WTC11 (cell line): Measurements from ENCODE around the gene NT5C1B. TPM values are rescaled to one million over a fixed set of nuclear protein-coding genes. Genes with fewer than 3 reads are reported as not detected.

Experiments
- ATAC-seq: fragments of 200-7000 bp; cut with Tn5 transposase; 2 replicates; pipeline ENCODE4 v1.10.0; 2021; ENCODE audit warnings: mild to moderate bottlenecking, moderate library complexity
- CTCF ChIA-PET: fragments of 300-600 bp; sonication (Branson Sonifier 250); formaldehyde crosslinking; loops from one replicate; lab custom pipeline; 2021; ENCODE audit warnings: antibody characterized with exemption; lab: Charles Lee
- POLR2A ChIA-PET: fragments of 350-600 bp; sonication (Branson Sonifier 250); formaldehyde crosslinking; loops from one replicate; lab custom pipeline; 2021; ENCODE audit warnings: antibody characterized with exemption; lab: Charles Lee
- DNase-seq: peaks from one replicate; pipeline ENCODE4 v3.0.0; 2021; ENCODE audit warnings: low spot score
- H3K27ac Mint-ChIP-seq: 2 replicates; pipeline ENCODE4 v1.8.0; 2021; ENCODE audit warnings: mixed read lengths
- H3K27me3 Mint-ChIP-seq: 2 replicates; pipeline ENCODE4 v1.8.0; 2021; ENCODE audit warnings: low read depth, mild to moderate bottlenecking, moderate library complexity, mixed read lengths
- H3K36me3 Mint-ChIP-seq: 2 replicates; pipeline ENCODE4 v1.8.0; 2021; ENCODE audit warnings: mixed read lengths
- H3K4me1 Mint-ChIP-seq: 2 replicates; pipeline ENCODE4 v1.8.0; 2022; ENCODE audit warnings: mixed read lengths
- H3K4me3 Mint-ChIP-seq: 2 replicates; pipeline ENCODE4 v1.8.0; 2021; ENCODE audit warnings: mild to moderate bottlenecking, moderate library complexity, mixed read lengths
- H3K9me3 Mint-ChIP-seq: 2 replicates; pipeline ENCODE4 v1.8.0; 2021; ENCODE audit warnings: mixed read lengths
- ATF1 ChIP-seq: sonication (generic); formaldehyde crosslinking; IDR thresholded peaks from 2 replicates; pipeline ENCODE4 v1.8.1; 2023; ENCODE audit warnings: mild to moderate bottlenecking, moderate library complexity, missing genetic modification reagents
- HMGA2 ChIP-seq: fragments of 250-450 bp; sonication (Bioruptor Pico); IDR thresholded peaks from 2 replicates; pipeline ENCODE4 v1.4.0; 2021; ENCODE audit warnings: mild to moderate bottlenecking, moderate library complexity
- PREB ChIP-seq: sonication (generic); formaldehyde crosslinking; IDR thresholded peaks from 2 replicates; pipeline ENCODE4 v1.8.1; 2022; ENCODE audit warnings: mild to moderate bottlenecking, missing genetic modification reagents, moderate library complexity, borderline replicate concordance
- RELA ChIP-seq: sonication (generic); formaldehyde crosslinking; IDR thresholded peaks from 2 replicates; pipeline ENCODE4 v1.8.1; 2022; ENCODE audit warnings: missing genetic modification reagents, mild to moderate bottlenecking, borderline replicate concordance
- TEAD4 ChIP-seq: sonication (generic); formaldehyde crosslinking; IDR thresholded peaks from 2 replicates; pipeline ENCODE4 v1.8.0; 2022; ENCODE audit warnings: mild to moderate bottlenecking, missing genetic modification reagents
- ZBTB43 ChIP-seq: sonication (generic); formaldehyde crosslinking; IDR thresholded peaks from 2 replicates; pipeline ENCODE4 v1.8.1; 2023; ENCODE audit warnings: mild to moderate bottlenecking, missing genetic modification reagents
- ZNF121 ChIP-seq: sonication (generic); formaldehyde crosslinking; IDR thresholded peaks from 2 replicates; pipeline ENCODE4 v1.8.0; 2023; ENCODE audit warnings: missing genetic modification reagents
- ZNF232 ChIP-seq: sonication (generic); formaldehyde crosslinking; IDR thresholded peaks from 2 replicates; pipeline ENCODE4 v1.8.0; 2022; ENCODE audit warnings: mild to moderate bottlenecking, missing genetic modification reagents
- total RNA-seq: library from RNA; stranded (reverse); gene quantifications from 3 replicates; pipeline ENCODE4 v1.2.3, GENCODE V29; 2021
- TF ChIP-seq, protein P1 (sequence below): fragments of 250-450 bp; sonication (Bioruptor Pico); IDR thresholded peaks from 2 replicates; pipeline ENCODE4 v1.8.0; 2021; ENCODE audit warnings: mild to moderate bottlenecking
- TF ChIP-seq, protein P2 (sequence below): sonication (generic); formaldehyde crosslinking; IDR thresholded peaks from 2 replicates; pipeline ENCODE4 v1.8.1; 2023; ENCODE audit warnings: mild to moderate bottlenecking, missing genetic modification reagents, moderate library complexity
- TF ChIP-seq, protein P3 (sequence below): fragments of 250-450 bp; sonication (Bioruptor Pico); IDR thresholded peaks from 2 replicates; pipeline ENCODE4 v1.9.0; 2021; ENCODE audit warnings: mild to moderate bottlenecking, borderline replicate concordance
- TF ChIP-seq, protein P4 (sequence below): sonication (generic); formaldehyde crosslinking; IDR thresholded peaks from 2 replicates; pipeline ENCODE4 v1.8.1; 2023; ENCODE audit warnings: mild to moderate bottlenecking, moderate library complexity, missing genetic modification reagents
- TF ChIP-seq, protein P5 (sequence below): fragments of 250-450 bp; sonication (Bioruptor Pico); IDR thresholded peaks from 2 replicates; pipeline ENCODE4 v1.9.0; 2021; ENCODE audit warnings: mild to moderate bottlenecking

NT5C1B gene
- total RNA-seq, 1 experiment from 2014 or later, result not detected

GRCh38 chr2:18557121-18557520 is 32.2 kb downstream of the NT5C1B start:
- no peak overlapping the region; the same call in 1 of the 2 replicates for H3K27ac Mint-ChIP-seq
- peaks cover 24% of the 10 kb centered on the region for H3K4me1 Mint-ChIP-seq
- TF ChIP-seq, protein P1, sequence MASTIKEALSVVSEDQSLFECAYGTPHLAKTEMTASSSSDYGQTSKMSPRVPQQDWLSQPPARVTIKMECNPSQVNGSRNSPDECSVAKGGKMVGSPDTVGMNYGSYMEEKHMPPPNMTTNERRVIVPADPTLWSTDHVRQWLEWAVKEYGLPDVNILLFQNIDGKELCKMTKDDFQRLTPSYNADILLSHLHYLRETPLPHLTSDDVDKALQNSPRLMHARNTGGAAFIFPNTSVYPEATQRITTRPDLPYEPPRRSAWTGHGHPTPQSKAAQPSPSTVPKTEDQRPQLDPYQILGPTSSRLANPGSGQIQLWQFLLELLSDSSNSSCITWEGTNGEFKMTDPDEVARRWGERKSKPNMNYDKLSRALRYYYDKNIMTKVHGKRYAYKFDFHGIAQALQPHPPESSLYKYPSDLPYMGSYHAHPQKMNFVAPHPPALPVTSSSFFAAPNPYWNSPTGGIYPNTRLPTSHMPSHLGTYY (CRISPR knock-in tag), result no peak
- TF ChIP-seq ZBTB43 (no peak), ZNF232 (no peak), ZNF121 (no peak), HMGA2 (CRISPR knock-in tag) (no peak), PREB (CRISPR knock-in tag) (no peak), ATF1 (CRISPR knock-in tag) (no peak), RELA (no peak), TEAD4 (CRISPR knock-in tag) (no peak)
- TF ChIP-seq, protein P2, sequence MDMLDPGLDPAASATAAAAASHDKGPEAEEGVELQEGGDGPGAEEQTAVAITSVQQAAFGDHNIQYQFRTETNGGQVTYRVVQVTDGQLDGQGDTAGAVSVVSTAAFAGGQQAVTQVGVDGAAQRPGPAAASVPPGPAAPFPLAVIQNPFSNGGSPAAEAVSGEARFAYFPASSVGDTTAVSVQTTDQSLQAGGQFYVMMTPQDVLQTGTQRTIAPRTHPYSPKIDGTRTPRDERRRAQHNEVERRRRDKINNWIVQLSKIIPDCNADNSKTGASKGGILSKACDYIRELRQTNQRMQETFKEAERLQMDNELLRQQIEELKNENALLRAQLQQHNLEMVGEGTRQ, result no peak
- TF ChIP-seq, protein P3, sequence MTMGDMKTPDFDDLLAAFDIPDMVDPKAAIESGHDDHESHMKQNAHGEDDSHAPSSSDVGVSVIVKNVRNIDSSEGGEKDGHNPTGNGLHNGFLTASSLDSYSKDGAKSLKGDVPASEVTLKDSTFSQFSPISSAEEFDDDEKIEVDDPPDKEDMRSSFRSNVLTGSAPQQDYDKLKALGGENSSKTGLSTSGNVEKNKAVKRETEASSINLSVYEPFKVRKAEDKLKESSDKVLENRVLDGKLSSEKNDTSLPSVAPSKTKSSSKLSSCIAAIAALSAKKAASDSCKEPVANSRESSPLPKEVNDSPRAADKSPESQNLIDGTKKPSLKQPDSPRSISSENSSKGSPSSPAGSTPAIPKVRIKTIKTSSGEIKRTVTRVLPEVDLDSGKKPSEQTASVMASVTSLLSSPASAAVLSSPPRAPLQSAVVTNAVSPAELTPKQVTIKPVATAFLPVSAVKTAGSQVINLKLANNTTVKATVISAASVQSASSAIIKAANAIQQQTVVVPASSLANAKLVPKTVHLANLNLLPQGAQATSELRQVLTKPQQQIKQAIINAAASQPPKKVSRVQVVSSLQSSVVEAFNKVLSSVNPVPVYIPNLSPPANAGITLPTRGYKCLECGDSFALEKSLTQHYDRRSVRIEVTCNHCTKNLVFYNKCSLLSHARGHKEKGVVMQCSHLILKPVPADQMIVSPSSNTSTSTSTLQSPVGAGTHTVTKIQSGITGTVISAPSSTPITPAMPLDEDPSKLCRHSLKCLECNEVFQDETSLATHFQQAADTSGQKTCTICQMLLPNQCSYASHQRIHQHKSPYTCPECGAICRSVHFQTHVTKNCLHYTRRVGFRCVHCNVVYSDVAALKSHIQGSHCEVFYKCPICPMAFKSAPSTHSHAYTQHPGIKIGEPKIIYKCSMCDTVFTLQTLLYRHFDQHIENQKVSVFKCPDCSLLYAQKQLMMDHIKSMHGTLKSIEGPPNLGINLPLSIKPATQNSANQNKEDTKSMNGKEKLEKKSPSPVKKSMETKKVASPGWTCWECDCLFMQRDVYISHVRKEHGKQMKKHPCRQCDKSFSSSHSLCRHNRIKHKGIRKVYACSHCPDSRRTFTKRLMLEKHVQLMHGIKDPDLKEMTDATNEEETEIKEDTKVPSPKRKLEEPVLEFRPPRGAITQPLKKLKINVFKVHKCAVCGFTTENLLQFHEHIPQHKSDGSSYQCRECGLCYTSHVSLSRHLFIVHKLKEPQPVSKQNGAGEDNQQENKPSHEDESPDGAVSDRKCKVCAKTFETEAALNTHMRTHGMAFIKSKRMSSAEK, result no peak
- TF ChIP-seq, protein P4, sequence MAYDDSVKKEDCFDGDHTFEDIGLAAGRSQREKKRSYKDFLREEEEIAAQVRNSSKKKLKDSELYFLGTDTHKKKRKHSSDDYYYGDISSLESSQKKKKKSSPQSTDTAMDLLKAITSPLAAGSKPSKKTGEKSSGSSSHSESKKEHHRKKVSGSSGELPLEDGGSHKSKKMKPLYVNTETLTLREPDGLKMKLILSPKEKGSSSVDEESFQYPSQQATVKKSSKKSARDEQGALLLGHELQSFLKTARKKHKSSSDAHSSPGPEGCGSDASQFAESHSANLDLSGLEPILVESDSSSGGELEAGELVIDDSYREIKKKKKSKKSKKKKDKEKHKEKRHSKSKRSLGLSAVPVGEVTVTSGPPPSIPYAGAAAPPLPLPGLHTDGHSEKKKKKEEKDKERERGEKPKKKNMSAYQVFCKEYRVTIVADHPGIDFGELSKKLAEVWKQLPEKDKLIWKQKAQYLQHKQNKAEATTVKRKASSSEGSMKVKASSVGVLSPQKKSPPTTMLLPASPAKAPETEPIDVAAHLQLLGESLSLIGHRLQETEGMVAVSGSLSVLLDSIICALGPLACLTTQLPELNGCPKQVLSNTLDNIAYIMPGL (CRISPR knock-in tag), result no peak
- TF ChIP-seq, protein P5, sequence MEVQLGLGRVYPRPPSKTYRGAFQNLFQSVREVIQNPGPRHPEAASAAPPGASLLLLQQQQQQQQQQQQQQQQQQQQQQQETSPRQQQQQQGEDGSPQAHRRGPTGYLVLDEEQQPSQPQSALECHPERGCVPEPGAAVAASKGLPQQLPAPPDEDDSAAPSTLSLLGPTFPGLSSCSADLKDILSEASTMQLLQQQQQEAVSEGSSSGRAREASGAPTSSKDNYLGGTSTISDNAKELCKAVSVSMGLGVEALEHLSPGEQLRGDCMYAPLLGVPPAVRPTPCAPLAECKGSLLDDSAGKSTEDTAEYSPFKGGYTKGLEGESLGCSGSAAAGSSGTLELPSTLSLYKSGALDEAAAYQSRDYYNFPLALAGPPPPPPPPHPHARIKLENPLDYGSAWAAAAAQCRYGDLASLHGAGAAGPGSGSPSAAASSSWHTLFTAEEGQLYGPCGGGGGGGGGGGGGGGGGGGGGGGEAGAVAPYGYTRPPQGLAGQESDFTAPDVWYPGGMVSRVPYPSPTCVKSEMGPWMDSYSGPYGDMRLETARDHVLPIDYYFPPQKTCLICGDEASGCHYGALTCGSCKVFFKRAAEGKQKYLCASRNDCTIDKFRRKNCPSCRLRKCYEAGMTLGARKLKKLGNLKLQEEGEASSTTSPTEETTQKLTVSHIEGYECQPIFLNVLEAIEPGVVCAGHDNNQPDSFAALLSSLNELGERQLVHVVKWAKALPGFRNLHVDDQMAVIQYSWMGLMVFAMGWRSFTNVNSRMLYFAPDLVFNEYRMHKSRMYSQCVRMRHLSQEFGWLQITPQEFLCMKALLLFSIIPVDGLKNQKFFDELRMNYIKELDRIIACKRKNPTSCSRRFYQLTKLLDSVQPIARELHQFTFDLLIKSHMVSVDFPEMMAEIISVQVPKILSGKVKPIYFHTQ (CRISPR knock-in tag), result no peak
- TF ChIP-seq, all 79 proteins: peak for 0
- ChIA-PET POLR2A (no interaction called here), CTCF (no interaction called here)
- no peaks in the 10 kb centered on the region for H3K9me3 Mint-ChIP-seq
- H3K4me3 Mint-ChIP-seq, result no peak overlapping the region
- peaks cover 12% of the 10 kb centered on the region for H3K36me3 Mint-ChIP-seq
- ATAC-seq (no peak), DNase-seq (no peak)
- H3K27me3 Mint-ChIP-seq, result no peaks in the 10 kb centered on the region; the same call in 1 of the 2 replicates
